ENCODE measurements around the gene GDPD1.
"Not testable (repeated sequence)": the region's sequence is repeated elsewhere in the genome, so short reads cannot be mapped to it uniquely, and the experiment has no call there.

The GDPD1 gene

DNA sequence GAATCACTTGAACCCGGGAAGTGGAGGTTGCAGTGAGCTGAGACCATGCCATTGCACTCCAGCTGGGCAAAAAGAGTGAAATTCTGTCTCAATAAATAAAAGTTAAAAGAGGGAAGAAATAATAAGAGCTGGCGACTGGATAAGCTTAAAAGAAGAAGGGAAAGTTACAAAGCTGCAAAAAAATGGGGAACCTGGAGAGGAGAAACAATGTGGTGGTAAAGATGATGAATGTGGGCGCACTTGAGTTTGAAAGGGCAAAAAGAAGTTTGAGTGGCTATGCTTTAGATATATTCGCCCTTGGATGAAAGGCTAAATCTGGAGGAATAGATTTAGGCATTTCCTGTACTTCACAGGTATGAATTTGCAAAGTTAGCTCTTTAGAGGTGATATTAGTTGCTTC lies 58.1 kb downstream of the GDPD1 start:
- no peak for FAIRE-seq
- TF ChIP-seq POLR2A (IDR thresholded peaks at IDR 0.05; ENCODE audit: low read depth, low read length): no peak
- no peak for DNase-seq (ENCODE audit: insufficient read length, low spot score)

DNA sequence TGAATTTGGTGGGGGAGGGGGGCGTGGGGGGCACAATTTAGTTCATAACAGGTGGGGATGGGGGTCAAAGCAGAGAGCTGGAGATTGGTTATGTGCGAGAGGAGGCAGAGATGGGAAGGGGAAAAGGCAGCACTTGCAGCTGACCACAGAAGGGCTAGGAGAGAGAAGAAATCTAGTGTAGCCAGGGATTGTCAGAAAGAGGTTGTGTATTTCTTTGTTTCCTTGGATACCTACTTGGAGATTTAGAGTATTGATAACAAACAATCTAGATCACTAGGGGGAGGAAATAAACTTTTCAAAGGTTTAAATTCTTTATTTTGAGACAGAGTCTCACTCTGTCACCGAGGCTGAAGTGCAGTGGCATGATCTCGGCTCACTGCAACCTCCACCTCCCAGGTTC lies 64.0 kb downstream of the GDPD1 start:
- DNase-seq (ENCODE audit: insufficient read length, low spot score) (no peak), FAIRE-seq (no peak)
- TF ChIP-seq POLR2A (IDR thresholded peaks at IDR 0.05; ENCODE audit: low read depth, low read length): no peak

DNA sequence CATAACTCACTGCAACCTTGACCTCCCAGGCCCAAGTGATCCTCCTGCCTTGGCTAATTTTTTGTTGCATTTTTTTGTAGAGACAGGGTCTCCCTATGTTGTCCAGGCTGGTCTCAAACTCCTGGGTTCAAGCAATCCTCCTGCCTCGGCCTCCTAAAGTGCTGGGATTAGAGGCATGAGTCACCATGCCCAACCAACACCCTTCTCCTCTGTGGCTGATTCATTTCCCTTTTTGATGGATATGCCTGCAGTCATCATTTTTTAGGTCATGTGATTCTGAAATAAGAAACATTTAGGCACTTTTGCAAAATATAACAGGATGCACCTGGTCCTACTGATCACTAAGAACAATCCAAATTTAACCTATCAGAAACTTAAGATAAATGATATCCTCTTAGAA lies 67.1 kb downstream of the GDPD1 start:
- DNase-seq (ENCODE audit: insufficient read length, low spot score) (peak; percentile 35), FAIRE-seq (peak; percentile 11)
- TF ChIP-seq POLR2A (IDR thresholded peaks at IDR 0.05; ENCODE audit: low read depth, low read length): no peak

DNA sequence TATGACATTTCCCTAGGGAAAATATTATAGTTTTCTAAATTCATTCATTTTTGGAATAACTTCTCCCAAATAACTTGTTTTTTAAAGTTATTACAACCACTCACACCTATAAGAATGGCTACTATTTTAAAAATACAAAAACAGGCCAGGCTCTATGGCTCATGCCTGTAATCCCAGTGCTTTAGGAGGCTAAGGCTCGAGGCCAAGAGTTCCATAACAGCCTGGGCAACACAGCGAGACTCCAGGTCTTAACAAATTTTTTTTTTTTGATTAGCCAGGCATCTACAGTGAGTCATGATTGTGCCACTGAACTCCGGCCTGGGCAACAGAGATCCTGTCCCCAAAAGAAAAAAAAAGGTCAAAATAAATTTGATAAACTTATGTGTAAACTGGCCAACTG lies 67.6 kb downstream of the GDPD1 start:
- no peak for FAIRE-seq
- no peak for DNase-seq (ENCODE audit: insufficient read length, low spot score)

DNA sequence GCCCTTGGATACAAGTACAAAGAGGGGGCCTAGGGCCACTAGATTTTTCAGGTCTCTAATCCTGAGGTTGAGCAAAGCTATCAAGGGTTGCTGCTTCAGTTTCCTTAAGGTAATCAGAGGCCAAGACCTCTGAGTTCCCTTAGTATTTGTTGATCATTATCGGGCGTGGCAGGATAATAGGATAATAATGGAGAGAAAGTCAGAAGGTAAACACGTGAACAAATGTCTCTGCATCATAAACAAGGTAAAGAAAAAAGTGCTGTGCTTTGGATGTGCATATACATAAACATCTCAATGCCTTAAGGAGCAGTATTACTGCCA lies 69.6 kb downstream of the GDPD1 start:
- DNase-seq (ENCODE audit: insufficient read length, low spot score) (no peak), FAIRE-seq (no peak)
- TF ChIP-seq POLR2A (IDR thresholded peaks at IDR 0.05; ENCODE audit: low read depth, low read length): no peak

More for the DNA sequence above, 67.6 kb downstream of the GDPD1 start:
- no peak for TF ChIP-seq POLR2A (IDR thresholded peaks at IDR 0.05; ENCODE audit: low read depth, low read length)

DNA sequence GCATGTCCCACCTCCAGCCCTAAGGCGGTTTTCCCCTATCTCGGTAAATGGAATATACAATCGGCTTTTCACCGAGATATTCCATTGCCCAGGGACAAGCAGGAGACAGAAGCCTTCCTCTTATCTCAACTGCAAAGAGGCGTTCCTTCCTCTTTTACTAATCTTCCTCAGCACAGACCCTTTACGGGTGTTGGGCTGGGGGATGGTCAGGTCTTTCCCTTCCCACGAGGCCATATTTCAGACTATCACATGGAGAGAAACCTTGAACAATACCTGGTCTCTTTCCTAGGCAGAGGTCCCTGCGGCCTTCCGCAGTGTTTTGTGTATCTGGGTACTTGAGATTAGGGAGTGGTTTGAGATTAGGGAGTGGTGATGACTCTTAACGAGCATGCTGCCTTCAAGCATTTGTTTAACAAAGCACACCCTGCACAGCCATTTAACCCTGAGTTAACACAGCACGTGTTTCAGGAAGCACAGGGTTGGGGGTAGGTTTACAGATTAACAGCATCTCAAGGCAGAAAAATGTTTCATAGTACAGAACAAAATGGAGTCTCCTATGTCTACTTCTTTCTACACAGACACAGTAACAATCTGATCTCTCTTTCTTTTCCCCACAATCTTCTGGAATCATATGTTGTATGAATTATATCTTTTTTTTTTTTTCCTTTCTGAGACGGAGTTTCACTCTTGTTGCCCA lies 70.1 kb downstream of the GDPD1 start:
- not testable (repeated sequence) for FAIRE-seq; DNase-seq (ENCODE audit: insufficient read length, low spot score)

DNA sequence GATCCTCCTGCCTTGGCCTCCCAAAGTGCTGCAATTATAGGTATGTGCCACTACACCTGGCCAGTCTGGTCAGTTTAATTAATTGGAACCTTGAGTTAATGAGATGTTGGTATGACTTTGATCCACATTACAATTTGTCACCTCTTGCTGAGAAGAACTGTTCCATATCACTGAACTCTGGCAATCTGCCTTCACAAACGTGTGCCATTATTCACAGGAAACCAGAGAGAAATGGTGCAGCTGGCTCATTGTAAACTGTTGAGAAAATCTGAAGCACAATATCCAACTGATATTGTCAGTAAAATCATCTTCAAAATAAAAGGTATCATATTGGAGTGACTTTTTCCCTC lies 71.8 kb downstream of the GDPD1 start:
- DNase-seq (ENCODE audit: insufficient read length, low spot score) (no peak), FAIRE-seq (no peak)
- TF ChIP-seq POLR2A (IDR thresholded peaks at IDR 0.05; ENCODE audit: low read depth, low read length): no peak

DNA sequence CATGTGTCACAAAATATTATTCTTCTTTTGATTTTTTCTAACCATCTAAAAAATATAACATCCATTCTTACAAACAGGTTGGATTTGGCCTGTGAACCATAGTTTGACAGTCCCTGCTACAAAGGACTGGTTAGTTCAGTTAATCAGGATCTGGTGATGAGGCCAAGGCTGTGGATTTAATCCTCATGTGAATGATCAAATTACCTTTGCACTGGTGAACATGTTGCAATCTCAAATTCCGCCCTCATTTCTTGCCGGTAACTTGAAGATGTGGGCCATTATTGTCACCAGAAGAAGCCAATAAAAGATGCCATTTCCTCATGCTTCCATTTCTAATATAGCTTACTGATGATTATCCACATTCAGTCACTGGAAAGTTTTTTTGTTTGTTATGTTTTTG lies 75.9 kb downstream of the GDPD1 start:
- DNase-seq (ENCODE audit: insufficient read length, low spot score) (no peak), FAIRE-seq (no peak)

DNA sequence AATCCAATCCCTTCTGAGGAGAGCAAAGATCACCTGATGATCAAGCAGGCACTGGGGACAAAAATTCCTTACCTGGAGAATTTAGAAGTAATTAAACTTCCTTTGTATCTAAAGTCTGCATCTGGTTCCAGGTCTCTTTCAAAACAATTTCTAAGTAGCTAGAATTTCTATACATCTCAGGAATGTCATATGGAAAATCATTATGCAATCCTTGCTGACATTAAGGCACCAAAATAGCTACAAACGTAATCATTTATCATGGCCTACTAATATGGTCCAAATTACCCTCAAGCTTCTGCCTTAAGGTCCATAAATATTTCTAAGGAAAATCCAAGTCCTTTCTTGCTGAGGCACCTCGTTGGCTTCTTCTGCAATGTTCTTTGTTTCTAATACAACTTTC lies 78.2 kb downstream of the GDPD1 start:
- no peak for TF ChIP-seq POLR2A (IDR thresholded peaks at IDR 0.05; ENCODE audit: low read depth, low read length)
- FAIRE-seq: no peak

More for the DNA sequence above, 75.9 kb downstream of the GDPD1 start:
- no peak for TF ChIP-seq POLR2A (IDR thresholded peaks at IDR 0.05; ENCODE audit: low read depth, low read length)

DNA sequence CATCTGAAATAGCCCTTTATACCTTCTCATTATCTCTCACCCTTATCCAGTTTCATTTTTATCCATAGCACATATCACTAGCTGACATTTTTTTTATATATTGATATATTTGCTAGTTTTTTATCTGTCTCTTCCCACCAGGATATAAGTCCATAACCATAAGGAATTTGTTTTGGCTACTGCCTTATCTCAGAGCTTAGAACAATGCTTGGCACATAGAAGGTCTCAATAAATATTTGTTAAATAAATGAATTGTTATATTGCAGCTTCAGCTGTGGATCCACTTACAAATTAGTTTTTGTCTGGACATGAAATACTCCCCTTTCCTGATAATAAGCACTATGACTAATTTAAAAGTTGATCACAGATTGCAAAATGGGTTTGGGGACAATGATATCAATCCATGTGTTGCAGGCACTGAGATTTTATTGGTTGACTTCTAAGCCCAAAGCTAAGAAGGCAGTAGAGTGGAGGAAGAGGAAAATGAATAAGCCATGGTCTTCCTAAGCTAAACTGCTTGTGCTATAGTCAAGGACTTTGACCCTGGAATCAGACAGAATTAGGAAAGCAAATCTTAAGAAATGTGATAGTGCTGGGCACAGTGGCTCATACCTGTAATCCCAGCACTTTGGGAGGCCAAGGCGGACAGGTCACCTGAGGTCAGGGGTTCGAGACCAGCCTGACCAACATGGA lies 79.2 kb downstream of the GDPD1 start:
- DNase-seq (ENCODE audit: insufficient read length, low spot score) (no peak), FAIRE-seq (no peak)
- no peak for TF ChIP-seq POLR2A (IDR thresholded peaks at IDR 0.05; ENCODE audit: low read depth, low read length)

More for the DNA sequence above, 78.2 kb downstream of the GDPD1 start:
- DNase-seq (ENCODE audit: insufficient read length, low spot score): no peak

DNA sequence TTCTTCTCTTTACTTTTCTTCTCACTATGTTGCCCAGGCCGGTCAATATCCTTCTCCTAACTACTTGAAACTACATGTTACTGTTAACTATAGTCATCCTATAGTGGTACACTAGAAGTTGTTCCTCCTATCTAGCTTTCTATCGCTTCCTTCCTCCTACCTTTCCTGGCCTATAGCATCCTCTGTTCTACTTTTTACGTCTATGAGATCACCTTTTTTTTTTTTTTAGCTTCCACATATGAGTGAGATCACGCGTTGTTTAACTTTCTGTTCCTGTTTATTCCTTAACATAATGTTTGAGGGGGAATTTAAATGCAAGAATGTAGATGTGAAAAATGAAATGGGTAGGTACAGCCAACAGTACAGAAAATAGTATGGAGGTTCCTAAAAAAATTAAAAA lies 80.6 kb downstream of the GDPD1 start:
- no peak for TF ChIP-seq POLR2A (IDR thresholded peaks at IDR 0.05; ENCODE audit: low read depth, low read length)
- FAIRE-seq (no peak), DNase-seq (ENCODE audit: insufficient read length, low spot score) (no peak)

DNA sequence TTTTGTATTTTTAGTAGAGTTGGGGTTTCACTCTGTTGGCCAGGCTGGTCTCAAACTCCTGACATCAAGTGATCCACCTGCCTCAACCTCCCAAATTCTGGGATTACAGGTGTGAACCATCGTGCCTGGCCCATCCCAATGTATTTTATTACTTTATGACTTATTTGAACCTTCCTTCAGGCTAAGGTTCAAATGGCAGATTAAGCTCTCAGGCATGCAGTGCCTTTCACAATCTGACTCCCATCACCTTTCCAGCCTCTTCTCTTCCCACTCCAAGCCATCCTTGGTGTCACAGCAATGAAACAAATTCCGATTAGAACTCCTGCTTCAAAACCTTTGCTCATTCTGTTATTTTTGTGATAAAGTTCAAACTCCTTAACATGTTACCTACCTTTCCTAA lies 84.5 kb downstream of the GDPD1 start:
- no peak for TF ChIP-seq POLR2A (IDR thresholded peaks at IDR 0.05; ENCODE audit: low read depth, low read length)
- DNase-seq (ENCODE audit: insufficient read length, low spot score): no peak
- no peak for FAIRE-seq

DNA sequence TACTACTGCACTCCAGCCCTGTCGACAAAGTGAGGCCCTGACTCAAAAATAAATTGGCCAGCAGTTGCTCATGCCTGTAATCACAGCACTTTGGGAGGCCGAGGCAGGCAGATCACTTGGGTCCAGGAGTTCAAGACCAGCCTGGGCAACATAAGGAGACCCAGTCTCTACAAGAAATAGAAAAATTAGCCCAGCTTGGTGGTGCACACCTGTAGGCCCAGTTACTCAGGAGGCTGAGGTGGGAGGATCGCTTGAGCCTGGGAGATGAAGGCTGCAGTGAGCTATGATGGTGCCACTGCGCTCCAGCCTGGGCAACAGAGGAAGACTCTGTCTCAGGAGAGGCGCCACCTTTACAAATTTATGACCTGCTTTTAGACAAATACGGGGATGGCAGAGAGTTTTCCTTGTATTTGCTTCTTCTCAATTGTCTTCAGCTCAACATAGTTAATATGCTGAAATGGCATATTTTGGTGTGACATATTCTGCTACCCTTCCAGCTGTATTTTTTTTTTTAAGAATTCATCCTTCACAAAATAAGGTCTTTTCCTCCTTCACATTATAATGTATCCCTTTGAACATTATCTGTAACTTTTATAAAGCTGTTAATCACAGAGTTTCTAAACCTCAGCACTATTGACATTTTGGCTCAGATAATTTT lies 90.1 kb downstream of the GDPD1 start:
- FAIRE-seq: no peak
- no peak for DNase-seq (ENCODE audit: insufficient read length, low spot score)
- no peak for TF ChIP-seq POLR2A (IDR thresholded peaks at IDR 0.05; ENCODE audit: low read depth, low read length)

DNA sequence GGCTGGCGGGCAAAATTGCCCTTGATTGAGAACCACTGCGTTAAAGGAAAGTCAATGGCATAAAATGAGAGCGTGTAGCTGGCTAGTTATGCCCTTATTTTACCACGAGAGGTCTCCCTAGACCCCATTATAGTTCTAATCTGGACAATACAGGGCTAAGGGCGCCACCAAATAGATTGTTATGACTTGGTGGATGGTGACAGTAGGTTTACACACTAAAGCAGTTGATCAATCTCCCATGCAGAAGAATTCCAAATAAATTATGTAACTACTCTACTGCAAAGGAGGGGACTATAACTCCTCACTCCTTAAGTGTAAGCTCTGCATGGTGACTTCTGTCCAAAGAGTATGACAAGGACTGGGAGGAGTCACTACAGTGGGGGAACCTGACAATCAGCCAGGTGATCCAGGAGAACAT lies 90.7 kb downstream of the GDPD1 start:
- no peak for FAIRE-seq
- peak; percentile 58 for DNase-seq (ENCODE audit: insufficient read length, low spot score)
- no peak for TF ChIP-seq POLR2A (IDR thresholded peaks at IDR 0.05; ENCODE audit: low read depth, low read length)

DNA sequence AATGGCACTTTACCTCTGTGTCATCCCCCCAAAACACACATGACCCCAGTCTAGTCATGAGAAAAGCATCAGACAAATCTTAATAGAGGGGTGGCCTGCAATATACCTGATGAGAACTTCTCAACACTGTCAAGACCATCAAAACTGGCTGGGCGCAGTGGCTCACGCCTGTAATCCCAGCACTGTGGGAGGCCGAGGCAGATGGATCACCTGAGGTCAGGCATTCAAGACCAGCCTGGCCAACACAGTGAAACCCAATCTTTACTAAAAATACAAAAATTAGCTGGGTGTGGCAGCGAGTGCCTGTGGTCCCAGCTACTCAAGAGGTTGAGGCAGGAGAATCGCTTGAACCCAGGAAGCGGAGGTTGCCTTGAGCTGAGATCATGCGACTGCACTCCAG lies 91.2 kb downstream of the GDPD1 start:
- FAIRE-seq; DNase-seq (ENCODE audit: insufficient read length, low spot score): not testable (repeated sequence)

All from H54 (cell line).